IPS-18c (cell line): ENCODE results near the gene C2orf42.
"Not testable (repeated sequence)": the region's sequence is repeated elsewhere in the genome, so short reads cannot be mapped to it uniquely, and the experiment has no call there.

Experiments
- H3K4me3 ChIP-seq: 2 replicates; pipeline ENCODE4 v1.7.0; 2013; ENCODE audit warnings: low read depth, mild to moderate bottlenecking, low read length, moderate library complexity; ENCODE audit not compliant: insufficient read depth
- H3K9me3 ChIP-seq: one replicate; pipeline ENCODE4 v1.6.1; 2013; ENCODE audit warnings: mild to moderate bottlenecking, low read length, moderate library complexity; ENCODE audit not compliant: control insufficient read depth, insufficient read depth

The C2orf42 gene

GRCh38 chr2:70121627-70122372 lies 69.0 kb downstream of the C2orf42 start:
- Histone ChIP-seq H3K9me3 (no peaks in the 10 kb centered on the region), H3K4me3 (no peak overlapping the region)

GRCh38 chr2:70118798-70119454 lies 71.9 kb downstream of the C2orf42 start:
- Histone ChIP-seq H3K4me3 (no peak overlapping the region), H3K9me3 (no peaks in the 10 kb centered on the region)

GRCh38 chr2:70116936-70117552 lies 73.8 kb downstream of the C2orf42 start:
- Histone ChIP-seq H3K9me3 (no peaks in the 10 kb centered on the region), H3K4me3 (no peak overlapping the region)

GRCh38 chr2:70115646-70116442 lies 75.0 kb downstream of the C2orf42 start:
- no peaks in the 10 kb centered on the region for H3K9me3 ChIP-seq
- H3K4me3 ChIP-seq, result no peak overlapping the region

- H3K9me3 ChIP-seq, result no peaks in the 10 kb centered on the region
- H3K4me3 ChIP-seq, result no peak overlapping the region
Observed at GRCh38 chr2:70113359-70114070, 77.3 kb downstream of the C2orf42 start.

- Histone ChIP-seq H3K9me3 (no peaks in the 10 kb centered on the region), H3K4me3 (no peak overlapping the region)
Observed at GRCh38 chr2:70111752-70112591, 78.8 kb downstream of the C2orf42 start.

- H3K9me3 ChIP-seq, H3K4me3 ChIP-seq: not testable (repeated sequence)
Observed at GRCh38 chr2:70110397-70110796, 80.4 kb downstream of the C2orf42 start.

- not testable (repeated sequence) for H3K4me3 ChIP-seq, H3K9me3 ChIP-seq
Observed at GRCh38 chr2:70106138-70106537, 84.7 kb downstream of the C2orf42 start.

- H3K4me3 ChIP-seq, result no peak overlapping the region
- H3K9me3 ChIP-seq, result no peaks in the 10 kb centered on the region
Observed at GRCh38 chr2:70104231-70105111, 86.3 kb downstream of the C2orf42 start.

GRCh38 chr2:70103531-70104061 lies 87.2 kb downstream of the C2orf42 start:
- H3K4me3 ChIP-seq, result 0 out of 2 replicates have a peak overlapping the region, but pooled peaks have one; percentile 1
- no peaks in the 10 kb centered on the region for H3K9me3 ChIP-seq

- not testable (repeated sequence) for H3K9me3 ChIP-seq, H3K4me3 ChIP-seq
Observed at GRCh38 chr2:70102323-70102905, 88.4 kb downstream of the C2orf42 start.

- H3K4me3 ChIP-seq, H3K9me3 ChIP-seq: not testable (repeated sequence)
Observed at GRCh38 chr2:70101686-70102085, 89.1 kb downstream of the C2orf42 start.

GRCh38 chr2:70101174-70101573 lies 89.6 kb downstream of the C2orf42 start:
- Histone ChIP-seq H3K9me3 (no peaks in the 10 kb centered on the region), H3K4me3 (no peak overlapping the region)
